Activated T-cell treated with anti-CD3 and anti-CD28 coated beads, Interleukin-2, amount 50 U/mL, for 1 hour (primary cell): Measurements from ENCODE around the gene PIAS2.
"Not testable (repeated sequence)": the region's sequence is repeated elsewhere in the genome, so short reads cannot be mapped to it uniquely, and the experiment has no call there.

Source experiments
- DNase-seq: peaks from one replicate; pipeline ENCODE4 v3.0.0-alpha.2; 2020

The PIAS2 gene

GRCh38 chr18:46830633-46831032 is 86.7 kb downstream of the PIAS2 start:
- no peak for DNase-seq

- no peak for DNase-seq
Observed at GRCh38 chr18:46829947-46830346, 87.4 kb downstream of the PIAS2 start.

- DNase-seq, result no peak
Observed at GRCh38 chr18:46829531-46829930, 87.8 kb downstream of the PIAS2 start.

GRCh38 chr18:46821856-46822711 is 95.2 kb downstream of the PIAS2 start:
- no peak for DNase-seq

GRCh38 chr18:46820863-46821262 is 96.4 kb downstream of the PIAS2 start:
- DNase-seq, result no peak

GRCh38 chr18:46815661-46816060 is 101.6 kb downstream of the PIAS2 start:
- DNase-seq, result no peak

GRCh38 chr18:46814399-46814798 is 102.9 kb downstream of the PIAS2 start:
- DNase-seq, result no peak

- DNase-seq, result no peak
Observed at GRCh38 chr18:46812311-46812710, 105.0 kb downstream of the PIAS2 start.

- no peak for DNase-seq
Observed at GRCh38 chr18:46810481-46811000, 106.8 kb downstream of the PIAS2 start.

GRCh38 chr18:46809145-46809544 is 108.2 kb downstream of the PIAS2 start:
- no peak for DNase-seq

GRCh38 chr18:46795945-46796344 is 121.4 kb downstream of the PIAS2 start:
- DNase-seq, result not testable (repeated sequence)

- no peak for DNase-seq
Observed at GRCh38 chr18:46794607-46795006, 122.7 kb downstream of the PIAS2 start.

GRCh38 chr18:46793565-46793964 is 123.7 kb downstream of the PIAS2 start:
- no peak for DNase-seq

GRCh38 chr18:46789088-46789487 is 128.2 kb downstream of the PIAS2 start:
- no peak for DNase-seq

- DNase-seq, result no peak
Observed at GRCh38 chr18:46787674-46788073, 129.6 kb downstream of the PIAS2 start.

GRCh38 chr18:46772357-46772756 is 144.9 kb downstream of the PIAS2 start:
- no peak for DNase-seq

GRCh38 chr18:46771141-46771540 is 146.2 kb downstream of the PIAS2 start:
- no peak for DNase-seq

GRCh38 chr18:46770708-46771107 is 146.6 kb downstream of the PIAS2 start:
- DNase-seq, result no peak

- DNase-seq, result no peak
Observed at GRCh38 chr18:46768166-46768921, 149.0 kb downstream of the PIAS2 start.

- no peak for DNase-seq
Observed at GRCh38 chr18:46767217-46767616, 150.1 kb downstream of the PIAS2 start.

- no peak for DNase-seq
Observed at GRCh38 chr18:46764586-46764985, 152.7 kb downstream of the PIAS2 start.

- no peak for DNase-seq
Observed at GRCh38 chr18:46761059-46761769, 156.1 kb downstream of the PIAS2 start.

- no peak for DNase-seq
Observed at GRCh38 chr18:46759890-46760289, 157.4 kb downstream of the PIAS2 start.
